Sigmoid colon (tissue), 7 donors: ENCODE measurements around the gene MRPL2. TPM values are rescaled to one million over a fixed set of nuclear protein-coding genes. Genes with fewer than 3 reads are reported as not detected.

ENCODE experiments used
- DNase-seq: peaks from one replicate; pipeline ENCODE4 v3.0.0-alpha.2; 2019
- H3K27ac ChIP-seq, 4 donors: fragments of 200-600 bp; sonication (generic); one replicate each; pipeline ENCODE4 v1.5.1; 2016 to 2019; ENCODE audit warnings: mild to moderate bottlenecking in 1 of 4
- H3K27me3 ChIP-seq, 3 donors: fragments of 200-600 bp; sonication (generic); one replicate each; pipeline ENCODE4 v1.5.1; 2019; ENCODE audit warnings: mild to moderate bottlenecking in 1 of 3
- H3K36me3 ChIP-seq, 4 donors: fragments of 200-600 bp; sonication (generic); one replicate each; pipeline ENCODE4 v1.5.1; 2016 to 2019
- H3K4me1 ChIP-seq, 4 donors: fragments of 200-600 bp; sonication (generic); one replicate each; pipeline ENCODE4 v1.5.1; 2017 to 2019
- H3K4me3 ChIP-seq, 4 donors: fragments of 200-600 bp; sonication (generic); one replicate each; pipeline ENCODE4 v1.5.1; 2017 to 2019; ENCODE audit warnings: mild to moderate bottlenecking in 2 of 4, moderate library complexity in 1 of 4
- H3K9me3 ChIP-seq, 4 donors: fragments of 200-600 bp in 3 of 4; sonication (generic) in 3 of 4; one replicate each; pipeline versions ENCODE4 v1.5.1 to v1.6.1; 2013 to 2019
- EP300 ChIP-seq, 4 donors: sonication (generic); formaldehyde crosslinking; IDR thresholded peaks; one replicate each; pipeline ENCODE4 v1.6.1; 2017; ENCODE audit warnings: antibody characterized with exemption in 4 of 4
- POLR2A ChIP-seq, 2 donors: fragments of 450-650 bp; IDR thresholded peaks; one replicate each; pipeline ENCODE4 v1.6.1; 2016; ENCODE audit warnings: antibody characterized with exemption in 2 of 2, mild to moderate bottlenecking in 2 of 2, moderate library complexity in 2 of 2
- POLR2AphosphoS5 ChIP-seq, 4 donors: sonication (generic); formaldehyde crosslinking; IDR thresholded peaks; one replicate each; pipeline ENCODE4 v1.6.1; 2017; ENCODE audit warnings: antibody characterized with exemption in 4 of 4
- WGBS, 2 donors: extraction: QIAGEN DNeasy Blood & Tissue Kit; methylation state at CpG; one replicate each; pipeline ENCODE4 v1.1.7; 2013; 5-methylcytosine and 5-hydroxymethylcytosine counted together
- intact Hi-C: fragments of 100-400 bp; cut with DNase I; formaldehyde crosslinking; loops from one replicate; pipeline ENCODE4 v1.15.1; 2023
- polyA plus RNA-seq, 3 donors: library from polyadenylated mRNA; stranded (reverse); fragments of 200-250 nt; gene quantifications; one replicate each; pipeline ENCODE4 v1.2.3, GENCODE V29; 2013
- total RNA-seq, 4 donors: library from RNA; depleted of rRNA; stranded (reverse); fragments of >200 nt; gene quantifications; one replicate each; pipeline ENCODE4 v1.1.0, GENCODE V29; 2016
- TF ChIP-seq, protein P1 (sequence below), 4 experiments: fragments of 450-650 bp in 3 of 4; fragments of 200-600 bp in 1 of 4; IDR thresholded peaks; one replicate each; pipeline ENCODE4 v1.5.1; 2016 to 2019; ENCODE audit warnings: antibody characterized with exemption in 4 of 4, mild to moderate bottlenecking in 3 of 4, moderate library complexity in 2 of 4
- donor health status: healthy with polysubstance abuse.
- donor health status: Bipolar disorder and iron deficiency.
- donor health status: healthy.

Gene MRPL2
- total and polyA plus RNA-seq, 7 donors = 14.1 to 70.2 (median 25.7) TPM

DNA sequence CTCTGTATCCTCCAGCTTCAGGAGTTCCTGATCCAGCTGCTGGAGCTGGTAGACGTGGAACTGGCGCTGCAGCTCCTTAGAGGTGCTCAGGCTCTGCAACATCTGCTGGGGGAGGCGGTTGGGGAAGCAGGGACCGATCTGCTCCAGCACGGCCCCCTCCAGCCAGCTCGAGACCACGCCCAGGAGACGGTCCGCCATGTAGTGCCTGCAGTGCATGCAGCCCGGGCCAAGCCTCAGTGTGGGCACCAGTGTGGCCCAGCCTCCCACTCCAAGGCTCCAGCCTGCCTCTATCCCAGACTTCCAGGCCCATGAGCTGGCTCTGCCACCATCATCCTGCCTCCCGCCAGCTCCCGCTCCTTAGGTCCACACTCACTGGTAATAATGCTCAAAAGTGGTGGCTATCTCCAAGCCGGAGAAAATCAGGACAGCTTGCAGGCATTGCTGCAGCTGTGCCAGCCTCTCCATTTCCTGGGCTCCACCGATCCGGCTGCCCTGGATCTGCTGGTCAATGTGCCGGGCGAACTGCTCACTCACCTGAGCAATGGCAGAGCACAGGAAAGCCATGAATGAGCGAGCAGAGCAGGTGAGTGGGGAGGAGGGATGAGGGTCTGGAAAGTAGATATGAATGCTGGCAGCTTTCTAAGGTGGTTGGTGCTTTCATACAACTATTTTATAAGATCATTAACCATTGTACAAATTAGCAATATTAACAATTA is 18.5 kb downstream of the MRPL2 start:
- no peak overlapping the region for H3K4me3 ChIP-seq
- no peak for DNase-seq
- H3K4me1 ChIP-seq = no peaks in the 10 kb centered on the region
- no peaks in the 10 kb centered on the region for H3K9me3 ChIP-seq
- WGBS, 2 donors = 95 to 96% methylated on average over 18 of the region's 18 CpGs
- TF ChIP-seq EP300 (IDR thresholded peaks at IDR 0.05) (no peak), POLR2A (IDR thresholded peaks at IDR 0.05) (no peak), POLR2AphosphoS5 (IDR thresholded peaks at IDR 0.05) (no peak)
- TF ChIP-seq, protein P1, sequence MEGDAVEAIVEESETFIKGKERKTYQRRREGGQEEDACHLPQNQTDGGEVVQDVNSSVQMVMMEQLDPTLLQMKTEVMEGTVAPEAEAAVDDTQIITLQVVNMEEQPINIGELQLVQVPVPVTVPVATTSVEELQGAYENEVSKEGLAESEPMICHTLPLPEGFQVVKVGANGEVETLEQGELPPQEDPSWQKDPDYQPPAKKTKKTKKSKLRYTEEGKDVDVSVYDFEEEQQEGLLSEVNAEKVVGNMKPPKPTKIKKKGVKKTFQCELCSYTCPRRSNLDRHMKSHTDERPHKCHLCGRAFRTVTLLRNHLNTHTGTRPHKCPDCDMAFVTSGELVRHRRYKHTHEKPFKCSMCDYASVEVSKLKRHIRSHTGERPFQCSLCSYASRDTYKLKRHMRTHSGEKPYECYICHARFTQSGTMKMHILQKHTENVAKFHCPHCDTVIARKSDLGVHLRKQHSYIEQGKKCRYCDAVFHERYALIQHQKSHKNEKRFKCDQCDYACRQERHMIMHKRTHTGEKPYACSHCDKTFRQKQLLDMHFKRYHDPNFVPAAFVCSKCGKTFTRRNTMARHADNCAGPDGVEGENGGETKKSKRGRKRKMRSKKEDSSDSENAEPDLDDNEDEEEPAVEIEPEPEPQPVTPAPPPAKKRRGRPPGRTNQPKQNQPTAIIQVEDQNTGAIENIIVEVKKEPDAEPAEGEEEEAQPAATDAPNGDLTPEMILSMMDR (IDR thresholded peaks at IDR 0.05) = no peak
- intact Hi-C loops = no loop called here
- no peak overlapping the region for H3K27ac ChIP-seq
- no peaks in the 10 kb centered on the region for H3K27me3 ChIP-seq
- peaks cover 14 to 77% (median 23%) of the 10 kb centered on the region in 4 donors for H3K36me3 ChIP-seq

DNA sequence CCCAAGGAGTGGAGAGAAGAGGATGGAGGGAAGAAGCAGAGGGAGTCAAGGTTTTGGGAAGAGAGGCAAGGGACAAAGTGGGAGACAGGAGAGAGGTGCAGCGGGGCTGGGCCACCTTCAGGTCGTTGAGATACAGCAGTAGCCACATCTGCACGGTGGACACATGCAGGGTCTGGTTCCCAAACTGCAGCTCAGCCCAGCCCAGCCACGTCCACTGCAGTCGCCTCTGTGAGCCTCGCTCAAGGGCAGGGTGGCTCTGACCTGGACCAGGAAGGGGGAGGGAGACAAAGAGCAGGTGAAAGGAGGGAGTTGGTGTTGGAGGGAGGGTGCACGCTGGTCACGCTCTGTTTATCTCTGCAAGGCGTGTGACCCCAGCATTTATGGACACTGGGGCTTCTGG is 20.5 kb downstream of the MRPL2 start:
- Histone ChIP-seq H3K4me3 (no peak overlapping the region), H3K4me1 (no peaks in the 10 kb centered on the region), H3K9me3 (no peaks in the 10 kb centered on the region), H3K27ac (no peak overlapping the region), H3K27me3 (no peaks in the 10 kb centered on the region), H3K36me3 (peaks cover 14 to 72% (median 27%) of the 10 kb centered on the region in 4 donors)
- no peak for DNase-seq
- TF ChIP-seq POLR2A (IDR thresholded peaks at IDR 0.05) (no peak), EP300 (IDR thresholded peaks at IDR 0.05) (no peak)
- TF ChIP-seq, protein P1 (IDR thresholded peaks at IDR 0.05) = no peak
- 88 to 91% methylated on average over 9 of the region's 9 CpGs for WGBS, 2 donors
- intact Hi-C loops = no loop called here

DNA sequence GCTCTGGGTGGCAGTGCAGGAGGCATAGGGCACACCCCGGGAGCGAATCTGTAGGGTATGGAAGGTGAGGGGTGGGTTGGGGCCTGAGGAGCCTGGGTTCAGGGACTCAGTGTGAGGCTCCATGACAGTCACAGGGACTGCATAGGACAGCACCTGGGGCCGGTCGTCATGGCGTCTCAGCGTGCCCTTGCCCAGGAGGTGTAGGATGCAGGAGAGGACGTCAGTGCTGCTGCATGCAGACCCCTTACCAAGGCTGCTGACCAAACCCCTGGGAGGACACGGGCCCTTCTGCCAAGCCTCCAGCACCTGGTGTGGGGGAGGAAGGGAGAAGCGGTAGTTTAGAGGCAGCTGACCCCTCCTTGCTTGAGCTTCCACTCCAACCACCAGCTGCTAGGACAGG is 21.5 kb downstream of the MRPL2 start:
- no peak overlapping the region for H3K4me3 ChIP-seq
- H3K9me3 ChIP-seq = no peaks in the 10 kb centered on the region
- no peaks in the 10 kb centered on the region for H3K4me1 ChIP-seq
- 94 to 95% methylated on average over 9 of the region's 9 CpGs for WGBS, 2 donors
- TF ChIP-seq EP300 (IDR thresholded peaks at IDR 0.05) = no peak
- TF ChIP-seq POLR2AphosphoS5 (IDR thresholded peaks at IDR 0.05) = no peak
- TF ChIP-seq, protein P1 (IDR thresholded peaks at IDR 0.05) = no peak
- TF ChIP-seq POLR2A (IDR thresholded peaks at IDR 0.05) = no peak
- intact Hi-C loops = no loop called here
- no peaks in the 10 kb centered on the region for H3K27me3 ChIP-seq
- DNase-seq = no peak
- H3K27ac ChIP-seq = no peak overlapping the region
- H3K36me3 ChIP-seq = peaks cover 13 to 72% (median 21%) of the 10 kb centered on the region in 4 donors

DNA sequence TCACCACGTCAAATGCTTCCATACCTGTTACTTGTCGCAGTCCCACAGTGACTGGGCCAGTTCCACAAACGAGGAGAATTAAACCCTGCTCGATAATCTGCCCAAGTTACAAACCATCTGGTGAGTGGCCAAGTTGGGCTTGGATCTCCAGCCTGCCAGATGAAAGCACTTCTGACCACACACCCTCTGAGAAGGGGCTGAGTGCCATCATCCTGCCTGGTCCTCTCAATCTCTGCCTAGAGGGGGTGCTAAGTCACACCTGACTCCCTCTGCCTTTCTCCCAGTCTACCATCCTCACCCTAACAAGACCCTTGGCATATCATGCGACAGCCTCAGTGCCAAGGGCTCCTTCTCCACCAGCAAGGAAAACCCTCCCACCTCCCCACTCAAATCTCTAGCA is 22.0 kb downstream of the MRPL2 start:
- no peaks in the 10 kb centered on the region for H3K9me3 ChIP-seq
- no peaks in the 10 kb centered on the region for H3K4me1 ChIP-seq
- H3K4me3 ChIP-seq = no peak overlapping the region
- H3K27me3 ChIP-seq = no peaks in the 10 kb centered on the region
- WGBS, 2 donors = 89 to 92% methylated on average over 5 of the region's 5 CpGs
- intact Hi-C loops = no loop called here
- TF ChIP-seq EP300 (IDR thresholded peaks at IDR 0.05) (no peak), POLR2A (IDR thresholded peaks at IDR 0.05) (no peak), POLR2AphosphoS5 (IDR thresholded peaks at IDR 0.05) (no peak)
- TF ChIP-seq, protein P1 (IDR thresholded peaks at IDR 0.05) = no peak
- H3K36me3 ChIP-seq = peaks cover 13 to 72% (median 21%) of the 10 kb centered on the region in 4 donors
- H3K27ac ChIP-seq = no peak overlapping the region
- DNase-seq = no peak

DNA sequence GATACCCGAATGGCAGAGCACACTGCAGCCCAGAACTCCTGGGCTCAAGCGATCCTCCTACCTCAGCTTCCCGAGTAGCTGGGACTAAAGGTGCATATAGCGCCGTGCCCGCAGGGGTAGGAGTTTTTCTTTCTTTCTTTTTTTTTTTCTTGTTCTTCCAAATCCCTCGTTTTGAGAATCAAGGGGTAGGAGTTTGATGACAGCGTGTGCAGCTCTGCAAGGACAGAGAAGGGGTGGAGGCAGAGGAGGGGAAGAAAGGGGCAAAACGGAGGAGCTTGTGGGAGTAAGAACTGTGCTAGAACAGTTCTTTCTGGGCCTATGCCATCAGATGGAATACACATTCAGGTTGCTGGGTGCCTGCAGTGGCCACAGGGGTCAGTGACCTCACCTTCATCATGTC is 22.5 kb downstream of the MRPL2 start:
- no peaks in the 10 kb centered on the region for H3K27me3 ChIP-seq
- intact Hi-C loops = no loop called here
- no peak for DNase-seq
- no peaks in the 10 kb centered on the region for H3K4me1 ChIP-seq
- WGBS, 2 donors = 90 to 94% methylated on average over 9 of the region's 9 CpGs
- TF ChIP-seq POLR2A (IDR thresholded peaks at IDR 0.05) (no peak), POLR2AphosphoS5 (IDR thresholded peaks at IDR 0.05) (no peak), EP300 (IDR thresholded peaks at IDR 0.05) (no peak)
- TF ChIP-seq, protein P1 (IDR thresholded peaks at IDR 0.05) = no peak
- no peak overlapping the region for H3K4me3 ChIP-seq
- H3K9me3 ChIP-seq = no peaks in the 10 kb centered on the region
- peaks cover 13 to 74% (median 21%) of the 10 kb centered on the region in 4 donors for H3K36me3 ChIP-seq
- H3K27ac ChIP-seq = no peak overlapping the region
